ENCODE data around the gene ATOSB.
A peak's percentile ranks its signal among the peaks of the same experiment; 100 is the strongest.

The ATOSB gene

DNA sequence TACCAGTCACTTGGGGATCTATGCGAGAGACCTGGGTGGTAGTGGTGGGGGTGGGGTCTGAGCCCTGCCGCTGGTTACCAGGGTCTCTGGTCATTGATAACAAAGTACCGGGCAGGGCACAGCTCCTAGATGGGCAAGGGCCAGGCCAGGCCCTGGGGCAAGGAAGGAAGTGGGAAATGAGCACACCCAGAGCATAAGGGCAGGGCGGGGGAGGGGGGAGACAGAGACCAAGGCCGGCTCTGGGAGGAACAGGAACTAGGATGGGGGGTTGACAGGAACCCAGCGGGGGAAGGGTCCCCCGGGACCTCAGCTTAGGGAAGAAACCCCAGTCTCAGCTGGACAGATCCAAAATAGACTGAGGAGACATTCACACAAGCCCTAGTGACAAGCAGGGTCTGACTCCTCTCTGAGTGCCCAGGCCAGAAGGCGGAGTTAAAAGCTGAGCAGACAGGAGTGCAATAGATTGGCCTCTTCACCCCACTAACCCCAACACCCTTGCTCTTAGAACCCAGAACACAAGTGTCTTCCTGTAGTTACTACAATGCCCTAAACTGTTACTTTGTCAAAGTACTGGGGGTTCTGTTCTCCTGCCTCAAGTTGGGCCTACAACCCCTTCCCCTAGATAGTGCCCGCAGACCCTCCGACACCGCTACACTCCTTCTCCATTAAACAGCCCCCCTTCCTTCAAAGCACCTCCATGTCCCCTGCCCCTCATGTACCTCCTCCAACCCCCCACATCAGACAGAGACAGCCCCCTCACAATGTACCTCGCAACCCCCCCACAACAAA, 628 bp downstream of the ATOSB start:
- Histone ChIP-seq H3K4me1 (ENCODE audit: insufficient read depth, low read length, severe bottlenecking) (peaks cover 36% of the 10 kb centered on the region), H3K4me2 (ENCODE audit: low read length) (peak overlapping the region; percentile 95), H3K27ac (ENCODE audit: low read depth, low read length, poor library complexity, severe bottlenecking) (peak overlapping the region; percentile 68), H3K36me3 (ENCODE audit: insufficient read depth, low read length) (no peaks in the 10 kb centered on the region), H3K9me2 (ENCODE audit: low read depth, low read length) (no peaks in the 10 kb centered on the region), H3K79me2 (ENCODE audit: insufficient read depth, low read length) (no peaks in the 10 kb centered on the region), H3K9ac (ENCODE audit: low read length) (peak overlapping the region; percentile 61), H2AFZ (ENCODE audit: low read length) (no peak overlapping the region), H3K4me3 (ENCODE audit: low read depth, low read length, poor library complexity, severe bottlenecking) (peak overlapping the region; percentile 71), H4K20me1 (ENCODE audit: insufficient read depth, low read length) (no peaks in the 10 kb centered on the region), H3F3A (ENCODE audit: insufficient read depth, low read length) (no peaks in the 10 kb centered on the region), H3K9me3 (ENCODE audit: low read length) (no peaks in the 10 kb centered on the region), H3K27me3 (ENCODE audit: insufficient read depth, low read length) (no peaks in the 10 kb centered on the region)
- TF ChIP-seq EZH2 (IDR thresholded peaks at IDR 0.05; ENCODE audit: borderline replicate concordance, low read length), result no peak
- TF ChIP-seq, protein P1, sequence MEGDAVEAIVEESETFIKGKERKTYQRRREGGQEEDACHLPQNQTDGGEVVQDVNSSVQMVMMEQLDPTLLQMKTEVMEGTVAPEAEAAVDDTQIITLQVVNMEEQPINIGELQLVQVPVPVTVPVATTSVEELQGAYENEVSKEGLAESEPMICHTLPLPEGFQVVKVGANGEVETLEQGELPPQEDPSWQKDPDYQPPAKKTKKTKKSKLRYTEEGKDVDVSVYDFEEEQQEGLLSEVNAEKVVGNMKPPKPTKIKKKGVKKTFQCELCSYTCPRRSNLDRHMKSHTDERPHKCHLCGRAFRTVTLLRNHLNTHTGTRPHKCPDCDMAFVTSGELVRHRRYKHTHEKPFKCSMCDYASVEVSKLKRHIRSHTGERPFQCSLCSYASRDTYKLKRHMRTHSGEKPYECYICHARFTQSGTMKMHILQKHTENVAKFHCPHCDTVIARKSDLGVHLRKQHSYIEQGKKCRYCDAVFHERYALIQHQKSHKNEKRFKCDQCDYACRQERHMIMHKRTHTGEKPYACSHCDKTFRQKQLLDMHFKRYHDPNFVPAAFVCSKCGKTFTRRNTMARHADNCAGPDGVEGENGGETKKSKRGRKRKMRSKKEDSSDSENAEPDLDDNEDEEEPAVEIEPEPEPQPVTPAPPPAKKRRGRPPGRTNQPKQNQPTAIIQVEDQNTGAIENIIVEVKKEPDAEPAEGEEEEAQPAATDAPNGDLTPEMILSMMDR (IDR thresholded peaks at IDR 0.05; ENCODE audit: low read length), result no peak

DNA sequence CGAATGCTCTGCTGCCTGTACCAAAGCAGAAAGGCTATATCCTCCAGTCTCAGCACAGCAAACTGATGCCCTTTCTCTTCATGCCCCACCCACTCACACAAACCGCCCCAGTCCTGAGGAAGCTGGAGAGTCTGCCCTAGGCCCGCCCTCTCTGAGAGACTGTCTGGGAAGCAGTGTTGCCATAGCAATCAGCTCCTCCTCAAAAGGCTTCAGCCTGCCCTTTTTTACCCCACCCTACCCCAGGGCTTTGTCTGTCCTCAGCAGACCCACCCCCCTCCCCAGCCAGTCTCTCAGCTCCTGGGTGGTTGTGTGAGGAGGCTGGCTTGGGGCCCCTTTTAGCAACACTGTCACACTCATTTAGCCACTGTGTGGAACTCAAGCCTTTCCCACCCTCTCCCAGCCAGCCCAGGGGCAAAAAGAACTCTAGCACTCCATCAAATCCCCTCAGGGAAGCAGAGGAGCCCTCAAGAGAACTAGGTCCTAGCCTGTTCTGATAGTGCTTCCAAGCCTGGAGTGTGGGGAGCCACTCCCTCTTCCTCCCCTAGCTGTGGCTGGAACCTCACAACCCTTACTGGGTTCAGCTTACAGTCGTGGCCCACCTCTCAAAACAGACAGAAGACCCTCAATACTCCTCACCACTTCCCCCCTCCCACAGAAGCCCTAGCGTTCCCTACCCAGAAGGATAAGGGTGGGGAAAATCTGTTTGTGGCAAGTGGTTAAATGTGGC, 1.4 kb downstream of the ATOSB start:
- Histone ChIP-seq H3K36me3 (ENCODE audit: insufficient read depth, low read length) (no peaks in the 10 kb centered on the region), H3K27ac (ENCODE audit: low read depth, low read length, poor library complexity, severe bottlenecking) (peak overlapping the region; percentile 68), H3K4me2 (ENCODE audit: low read length) (peak overlapping the region; percentile 95), H3F3A (ENCODE audit: insufficient read depth, low read length) (no peaks in the 10 kb centered on the region), H3K9me3 (ENCODE audit: low read length) (no peaks in the 10 kb centered on the region), H3K4me1 (ENCODE audit: insufficient read depth, low read length, severe bottlenecking) (peaks cover 36% of the 10 kb centered on the region), H3K79me2 (ENCODE audit: insufficient read depth, low read length) (no peaks in the 10 kb centered on the region), H3K4me3 (ENCODE audit: low read depth, low read length, poor library complexity, severe bottlenecking) (peak overlapping the region; percentile 71), H3K9me2 (ENCODE audit: low read depth, low read length) (no peaks in the 10 kb centered on the region), H2AFZ (ENCODE audit: low read length) (no peak overlapping the region), H3K9ac (ENCODE audit: low read length) (peak overlapping the region; percentile 61), H3K27me3 (ENCODE audit: insufficient read depth, low read length) (no peaks in the 10 kb centered on the region), H4K20me1 (ENCODE audit: insufficient read depth, low read length) (no peaks in the 10 kb centered on the region)
- TF ChIP-seq EZH2 (IDR thresholded peaks at IDR 0.05; ENCODE audit: borderline replicate concordance, low read length), result no peak
- TF ChIP-seq, protein P1 (IDR thresholded peaks at IDR 0.05; ENCODE audit: low read length), result no peak

DNA sequence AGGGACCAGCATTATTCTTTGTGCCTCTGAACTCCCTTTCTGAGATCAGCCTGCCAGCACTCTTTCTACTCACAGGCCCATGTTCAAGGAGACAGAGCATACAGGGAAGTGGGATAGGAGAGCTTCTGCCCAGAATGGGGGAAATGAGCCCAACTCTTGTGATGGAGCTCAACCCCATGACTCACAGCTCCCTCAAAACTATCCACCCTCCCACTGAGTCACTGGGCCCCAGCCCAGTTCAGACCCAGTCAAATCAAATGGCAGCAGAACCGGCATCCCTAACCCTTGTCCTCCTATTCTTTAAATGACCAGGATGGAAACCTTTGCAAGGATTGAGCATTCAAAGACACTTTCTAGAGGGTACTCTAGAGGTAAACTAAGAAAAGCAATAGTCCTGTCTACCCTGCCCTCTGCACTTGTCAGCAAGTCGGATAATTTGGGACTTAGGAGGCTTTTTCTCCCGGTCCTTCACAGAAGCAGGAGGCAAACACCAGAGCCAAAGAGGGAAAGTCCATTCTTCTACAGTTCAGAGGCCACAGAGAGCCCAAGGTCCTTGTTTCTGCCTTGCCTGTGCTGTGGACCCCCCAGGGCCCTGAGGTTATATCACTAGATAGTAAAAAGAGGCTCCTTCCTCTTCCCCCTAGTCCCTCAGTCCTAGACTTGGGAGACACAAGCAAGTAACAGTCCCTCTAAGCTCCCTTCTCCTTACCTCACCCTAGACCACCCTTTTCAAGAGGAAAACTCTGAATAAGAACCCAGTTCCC, 3.2 kb downstream of the ATOSB start:
- Histone ChIP-seq H2AFZ (ENCODE audit: low read length) (no peak overlapping the region), H3K27me3 (ENCODE audit: insufficient read depth, low read length) (no peaks in the 10 kb centered on the region), H3K9me3 (ENCODE audit: low read length) (no peaks in the 10 kb centered on the region), H3K27ac (ENCODE audit: low read depth, low read length, poor library complexity, severe bottlenecking) (no peak overlapping the region), H3K4me2 (ENCODE audit: low read length) (no peak overlapping the region), H3K79me2 (ENCODE audit: insufficient read depth, low read length) (no peaks in the 10 kb centered on the region), H3F3A (ENCODE audit: insufficient read depth, low read length) (no peaks in the 10 kb centered on the region), H3K36me3 (ENCODE audit: insufficient read depth, low read length) (no peaks in the 10 kb centered on the region; the same call in 1 of the 2 replicates), H3K4me1 (ENCODE audit: insufficient read depth, low read length, severe bottlenecking) (peaks cover 36% of the 10 kb centered on the region), H3K9me2 (ENCODE audit: low read depth, low read length) (no peaks in the 10 kb centered on the region), H3K9ac (ENCODE audit: low read length) (no peak overlapping the region), H4K20me1 (ENCODE audit: insufficient read depth, low read length) (no peaks in the 10 kb centered on the region), H3K4me3 (ENCODE audit: low read depth, low read length, poor library complexity, severe bottlenecking) (no peak overlapping the region)
- TF ChIP-seq EZH2 (IDR thresholded peaks at IDR 0.05; ENCODE audit: borderline replicate concordance, low read length), result no peak
- TF ChIP-seq, protein P1 (IDR thresholded peaks at IDR 0.05; ENCODE audit: low read length), result no peak

Measured in OCI-LY1 (cell line).